NT2/D1 (cell line): Measurements from ENCODE around the gene VENTX.

ENCODE experiments used
- SUZ12 ChIP-seq: IDR thresholded peaks from 2 replicates; pipeline ENCODE4 v1.6.1; 2011; ENCODE audit not compliant: insufficient read length, insufficient read depth; ENCODE audit errors: extremely low read depth
- YY1 ChIP-seq: IDR thresholded peaks from 2 replicates; pipeline ENCODE4 v1.6.1; 2011; ENCODE audit not compliant: insufficient read length, insufficient read depth
- ZNF274 ChIP-seq: IDR thresholded peaks from 2 replicates; pipeline ENCODE4 v1.6.1; 2011; ENCODE audit warnings: mild to moderate bottlenecking, low read depth, low read length

GRCh38 chr10:133263674-133264073 lies 26.0 kb downstream of the VENTX start:
- TF ChIP-seq ZNF274 (no peak), SUZ12 (no peak), YY1 (no peak)
